Measurements from ENCODE around the gene LRRC52. TPM values are rescaled to one million over a fixed set of nuclear protein-coding genes. Genes with fewer than 3 reads are reported as not detected.
"Not testable (repeated sequence)": the region's sequence is repeated elsewhere in the genome, so short reads cannot be mapped to it uniquely, and the experiment has no call there.

Gene LRRC52
- polyA plus RNA-seq, 4 donors: 0.13 TPM; not detected in 3

DNA sequence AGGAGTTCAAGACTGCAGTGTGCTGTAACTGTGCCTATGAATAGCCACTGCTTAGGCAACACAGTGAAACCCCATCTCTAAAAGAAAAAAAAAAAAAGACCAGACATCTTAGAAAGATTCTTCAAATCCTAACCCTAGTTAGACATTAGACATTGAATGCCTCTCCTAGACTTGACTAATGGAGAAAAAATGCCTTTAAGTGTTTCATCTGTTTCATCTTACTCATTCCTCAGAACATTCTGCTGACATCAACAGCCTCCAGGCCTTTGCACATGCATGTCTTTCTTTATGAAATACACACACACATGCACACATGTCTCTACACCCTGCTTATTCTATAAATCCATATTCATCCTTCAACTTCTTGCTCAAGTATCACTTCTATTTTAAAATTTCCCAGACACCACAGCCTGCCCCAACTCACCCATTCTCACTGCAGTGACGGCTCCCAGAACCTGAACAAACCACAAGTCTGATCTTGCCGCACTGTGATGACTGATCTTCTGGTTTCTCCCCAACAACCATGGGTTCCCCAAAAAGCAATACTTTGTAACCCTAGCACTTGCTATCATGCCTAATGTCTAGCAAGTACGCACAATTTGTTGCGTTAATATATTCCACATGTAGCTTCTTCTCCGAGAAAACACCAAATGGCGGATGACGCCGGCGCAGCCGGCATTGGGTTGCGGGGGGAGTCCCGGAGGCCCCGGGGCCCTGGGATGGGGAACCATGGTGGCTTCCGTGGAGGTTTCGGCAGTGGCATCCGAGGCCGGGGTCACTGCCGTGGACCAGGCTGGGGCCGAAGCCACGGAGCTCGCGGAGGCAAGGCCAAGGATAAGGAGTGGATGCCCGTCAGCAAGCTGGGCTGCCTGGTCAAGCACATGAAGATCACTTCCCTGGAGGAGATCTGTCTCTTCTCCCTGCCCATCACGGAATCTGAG, 37.4 kb downstream of the LRRC52 start:
- no peak for DNase-seq (ENCODE audit: low read depth in 4 of 4, low spot score in 3 of 4)

DNA sequence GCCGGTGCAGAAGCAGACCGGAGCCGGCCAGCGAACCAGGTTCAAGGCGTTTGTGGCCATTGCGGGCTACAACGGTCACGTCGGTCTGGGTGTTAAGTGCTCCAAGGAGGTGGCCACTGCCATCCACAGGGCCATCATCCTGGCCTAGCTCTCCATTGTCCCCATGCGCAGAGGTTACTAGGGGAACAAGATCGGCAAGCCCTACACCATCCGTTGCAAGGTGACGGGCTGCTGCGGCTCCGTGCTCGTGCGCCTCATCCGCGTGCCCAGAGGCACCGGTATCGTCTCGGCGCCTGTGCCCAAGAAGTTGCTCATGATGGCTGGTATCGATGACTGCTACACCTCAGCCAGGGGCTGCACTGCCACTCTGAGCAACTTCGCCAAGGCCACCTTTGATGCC, 38.1 kb downstream of the LRRC52 start:
- no peak for DNase-seq (ENCODE audit: low read depth in 4 of 4, low spot score in 3 of 4)

DNA sequence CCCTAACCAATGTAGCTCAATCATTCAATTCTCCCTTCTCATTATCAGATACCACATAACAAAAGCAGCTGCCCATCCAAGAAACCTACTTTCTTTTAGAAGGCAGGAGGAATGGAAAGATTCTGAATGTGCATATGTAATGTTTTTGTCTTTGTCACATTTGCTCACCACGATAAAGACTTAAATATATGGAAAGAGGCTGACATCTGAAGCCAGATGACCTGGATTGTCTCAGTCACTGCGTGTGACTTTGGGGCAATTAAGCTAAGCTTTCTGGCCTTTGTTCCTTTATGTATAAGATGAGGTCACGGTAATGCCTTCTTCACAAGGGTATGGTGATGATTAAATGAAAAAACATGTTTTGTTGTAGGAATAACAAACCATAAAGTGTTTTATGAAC, 42.6 kb downstream of the LRRC52 start:
- DNase-seq (ENCODE audit: low read depth in 4 of 4, low spot score in 3 of 4): no peak

DNA sequence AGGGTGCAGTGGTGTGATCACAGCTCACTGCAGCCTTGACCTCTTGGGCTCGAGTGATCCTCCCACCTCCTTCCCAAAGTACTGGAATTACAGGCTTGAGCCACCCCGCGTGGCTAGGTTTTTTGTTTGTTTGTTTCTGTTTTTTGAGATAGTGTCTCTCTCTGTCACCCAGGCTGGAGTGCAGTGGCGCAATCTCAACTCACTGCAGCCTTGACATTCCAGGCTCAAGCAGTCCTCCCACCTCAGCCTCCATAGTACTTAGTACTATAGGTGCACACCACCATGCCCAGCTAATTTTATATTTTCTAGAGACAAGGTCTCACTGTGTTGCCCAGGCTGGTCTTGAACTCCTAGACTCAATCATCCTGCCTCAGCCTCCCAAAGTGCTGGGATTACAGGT, 47.6 kb downstream of the LRRC52 start:
- not testable (repeated sequence) for DNase-seq (ENCODE audit: low read depth in 4 of 4, low spot score in 3 of 4)

DNA sequence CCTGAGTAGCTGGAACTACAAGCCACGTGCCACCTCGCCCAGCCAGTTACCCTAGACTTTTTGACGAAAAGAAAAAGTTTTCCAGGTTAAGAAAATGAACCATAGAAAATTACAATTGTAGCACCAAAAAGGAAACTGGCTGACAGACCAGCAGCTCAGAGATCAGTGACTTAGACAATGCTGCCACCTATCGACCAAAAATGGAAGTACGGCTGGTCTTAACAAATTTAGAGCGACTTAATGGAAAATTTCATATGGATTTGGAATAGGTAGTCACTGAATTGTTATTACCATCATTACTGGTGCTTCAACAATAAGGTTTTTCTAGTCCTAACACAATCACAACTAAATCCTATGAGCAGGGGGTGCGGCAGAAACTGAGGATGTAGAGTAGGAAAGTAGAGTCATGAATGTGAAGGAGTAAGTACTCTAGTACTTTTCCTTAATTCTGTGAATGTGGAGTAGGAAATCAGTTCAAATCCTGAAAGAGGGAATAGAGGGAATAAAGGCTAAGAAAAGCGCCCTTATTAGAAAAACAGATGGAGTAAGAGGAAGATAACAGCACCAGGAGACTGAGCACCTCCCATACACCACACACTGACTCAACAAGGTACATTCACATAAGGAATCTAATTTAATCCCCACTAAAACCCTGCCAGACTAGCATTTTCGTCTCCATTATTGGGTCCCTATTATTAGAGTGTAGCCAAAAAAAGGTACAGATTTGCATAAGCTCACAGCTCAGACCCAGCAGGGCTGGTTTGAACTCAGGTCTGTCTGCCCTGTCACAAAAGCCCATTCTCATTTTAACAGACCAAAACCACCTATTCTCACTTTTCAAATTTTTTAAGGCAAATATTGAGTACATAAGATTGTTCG, 49.4 kb downstream of the LRRC52 start:
- peak; percentile 44 to 69 (median 52) for DNase-seq (ENCODE audit: low read depth in 4 of 4, low spot score in 3 of 4)

DNA sequence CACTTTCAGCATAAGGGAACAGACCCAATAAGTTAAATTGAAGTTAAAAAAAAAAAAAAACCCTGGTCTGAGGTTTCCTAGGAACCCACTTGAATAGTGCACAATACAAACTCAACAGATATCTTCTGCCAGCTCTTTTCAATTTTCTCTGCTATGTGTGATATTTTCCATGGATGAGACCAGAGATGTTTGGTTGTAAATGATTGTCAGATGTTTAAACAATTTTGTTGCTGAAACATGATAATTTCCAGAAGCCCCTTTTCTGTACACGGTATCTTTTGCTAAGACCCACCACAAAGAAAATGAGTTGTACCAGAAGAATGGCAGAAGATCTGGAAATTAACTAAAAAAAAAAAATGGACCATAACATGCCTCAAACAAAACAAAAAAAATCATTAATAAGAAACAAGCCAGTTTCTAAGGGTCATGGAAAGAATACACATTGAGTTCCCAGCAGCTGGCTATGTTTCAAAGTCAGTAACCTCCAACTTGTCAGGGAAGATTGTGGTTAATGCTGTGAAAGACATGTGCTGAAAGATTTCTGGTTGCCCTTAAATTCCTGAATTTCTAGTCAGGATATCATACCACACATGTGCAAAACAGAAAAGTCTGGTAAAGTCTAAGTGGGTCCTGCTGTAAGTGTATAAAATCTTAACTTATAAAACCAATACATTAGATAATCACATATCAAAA, 51.6 kb downstream of the LRRC52 start:
- no peak for DNase-seq (ENCODE audit: low read depth in 4 of 4, low spot score in 3 of 4)

DNA sequence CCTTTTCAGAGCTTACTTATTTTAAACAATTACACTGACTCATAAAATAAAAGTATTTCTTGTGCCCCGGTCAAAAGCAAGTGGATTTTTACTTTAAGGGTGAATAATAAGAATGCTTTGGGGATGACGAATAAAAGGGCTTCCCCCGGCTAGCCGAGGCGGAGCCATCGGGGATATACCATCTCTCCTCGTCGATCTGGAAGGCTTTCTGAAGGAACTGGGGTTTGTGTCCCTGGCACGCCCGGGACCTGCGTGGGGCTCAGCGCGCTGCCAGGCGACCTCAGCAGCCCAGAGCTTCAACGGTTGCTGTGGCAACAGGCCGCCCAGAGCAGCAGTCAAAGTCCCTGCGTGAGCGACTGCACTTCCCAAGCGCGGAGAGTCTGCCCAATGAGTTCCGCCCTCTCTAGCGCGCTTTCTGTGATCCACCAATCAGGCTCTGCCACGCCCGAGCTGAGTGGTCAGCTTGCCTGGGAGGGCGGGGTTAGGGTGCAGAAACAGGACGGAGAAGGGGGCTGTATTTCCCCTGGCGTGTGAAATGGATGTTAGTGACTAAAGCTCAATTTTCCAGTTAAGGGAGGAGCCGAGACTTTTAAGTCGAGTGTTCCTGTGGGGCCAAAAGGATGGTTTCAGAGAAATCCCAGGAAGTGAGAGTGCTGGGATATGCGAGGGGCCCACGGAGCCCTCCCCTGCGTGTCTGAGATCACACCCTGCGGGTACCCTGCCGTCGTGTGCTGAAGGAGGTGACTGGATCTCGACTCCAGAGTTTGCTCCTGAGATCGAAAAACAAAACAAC, 54.3 kb downstream of the LRRC52 start:
- DNase-seq (ENCODE audit: low read depth in 4 of 4, low spot score in 3 of 4): peak; percentile 94 to 96 (median 94)

DNA sequence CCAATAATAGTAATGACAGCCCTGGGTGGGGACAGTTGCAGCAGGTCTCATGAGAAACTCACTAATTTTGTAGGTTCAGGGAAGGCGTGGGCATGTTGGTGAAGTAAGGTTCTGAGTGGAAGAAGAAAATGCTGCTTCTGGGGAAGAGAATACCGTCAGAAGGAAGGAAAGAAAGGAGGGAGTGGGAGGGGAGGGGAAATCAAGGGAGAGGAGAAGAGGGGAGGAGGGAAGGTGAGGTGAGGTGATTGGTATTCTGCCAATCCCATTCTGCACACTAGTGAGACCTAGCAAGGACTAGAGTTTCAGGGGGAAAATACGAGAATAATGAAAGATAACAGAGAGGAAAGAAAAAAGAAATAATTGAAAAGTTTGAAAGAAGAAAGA, 54.9 kb downstream of the LRRC52 start:
- peak in 1 of 4 donors; percentile 10 for DNase-seq (ENCODE audit: low read depth in 4 of 4, low spot score in 3 of 4)

DNA sequence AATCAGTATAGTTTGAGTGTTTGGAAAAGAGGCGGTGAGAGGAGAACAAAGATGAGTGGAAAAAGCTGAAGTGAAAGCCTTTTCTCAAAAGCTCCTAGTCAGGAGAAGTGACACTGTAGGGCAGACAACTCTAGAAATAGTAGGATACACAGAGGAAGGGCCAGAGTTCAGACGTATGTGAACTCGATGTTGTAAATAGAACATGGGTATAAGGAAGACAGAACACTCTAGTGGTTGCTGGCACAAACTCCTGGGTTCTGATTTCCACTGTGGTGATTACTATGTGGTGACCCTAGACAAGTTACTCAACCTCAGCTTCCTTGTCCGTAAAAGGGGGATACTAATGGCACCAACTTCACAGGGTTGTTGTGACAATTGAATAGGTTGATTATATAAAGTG, 57.0 kb downstream of the LRRC52 start:
- DNase-seq (ENCODE audit: low read depth in 4 of 4, low spot score in 3 of 4): no peak

DNA sequence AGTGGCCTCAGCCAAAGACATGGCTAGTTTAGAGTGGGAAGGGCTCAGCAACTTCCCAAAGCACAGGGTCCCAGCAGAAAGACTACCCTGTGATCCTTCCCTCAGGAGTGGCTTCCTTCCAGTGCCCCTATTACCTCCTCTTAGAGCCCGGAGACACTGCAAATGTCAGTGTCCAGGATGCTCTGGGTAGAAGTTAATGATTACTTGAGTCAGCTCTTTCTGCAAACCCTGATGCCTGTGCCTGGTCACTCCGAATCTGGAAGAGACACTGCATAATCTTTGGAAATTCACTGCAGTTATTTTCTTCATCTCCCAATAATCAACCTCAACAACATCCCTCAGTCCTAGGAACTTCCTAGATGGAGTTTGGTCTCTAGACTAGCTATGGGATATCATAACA, 60.0 kb downstream of the LRRC52 start:
- DNase-seq (ENCODE audit: low read depth in 4 of 4, low spot score in 3 of 4): no peak

DNA sequence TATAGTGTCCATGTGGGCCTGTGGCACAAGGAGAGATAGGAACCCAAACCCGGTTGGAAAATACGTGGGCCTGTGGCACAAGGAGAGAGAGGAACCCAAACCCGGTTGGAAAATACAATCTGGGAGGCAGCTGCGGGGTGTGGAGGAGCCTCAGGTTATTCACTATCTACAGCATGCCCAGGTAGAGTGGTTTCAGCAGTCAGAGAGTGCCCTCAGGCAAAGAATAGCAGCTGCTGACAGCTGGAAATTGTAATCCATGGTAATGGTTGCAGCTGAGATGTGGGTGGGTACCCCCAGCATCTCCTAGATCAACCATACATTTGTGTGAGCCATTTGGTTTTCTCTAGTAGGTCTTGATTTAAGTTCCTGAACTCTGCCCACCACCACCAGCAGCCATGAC, 61.4 kb downstream of the LRRC52 start:
- DNase-seq (ENCODE audit: low read depth in 4 of 4, low spot score in 3 of 4): no peak

DNA sequence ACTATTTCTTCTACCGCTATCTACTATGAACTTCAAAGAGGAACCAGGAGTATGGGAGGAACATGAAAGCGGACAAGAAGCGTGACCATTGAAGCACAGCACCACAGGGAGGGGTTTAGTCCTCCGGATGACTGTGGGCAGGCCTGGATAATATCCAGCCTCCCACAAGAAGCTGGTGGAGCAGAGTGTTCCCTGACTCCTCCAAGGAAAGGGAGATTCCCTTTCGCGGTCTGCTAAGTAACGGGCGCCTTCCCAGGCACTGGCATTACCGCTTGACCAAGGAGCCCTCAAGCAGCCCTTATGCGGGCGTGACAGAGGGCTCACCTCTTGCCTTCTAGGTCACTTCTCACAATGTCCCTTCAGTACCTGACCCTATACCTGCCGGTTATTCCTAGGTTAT, 62.9 kb downstream of the LRRC52 start:
- DNase-seq (ENCODE audit: low read depth in 4 of 4, low spot score in 3 of 4): not testable (repeated sequence)

DNA sequence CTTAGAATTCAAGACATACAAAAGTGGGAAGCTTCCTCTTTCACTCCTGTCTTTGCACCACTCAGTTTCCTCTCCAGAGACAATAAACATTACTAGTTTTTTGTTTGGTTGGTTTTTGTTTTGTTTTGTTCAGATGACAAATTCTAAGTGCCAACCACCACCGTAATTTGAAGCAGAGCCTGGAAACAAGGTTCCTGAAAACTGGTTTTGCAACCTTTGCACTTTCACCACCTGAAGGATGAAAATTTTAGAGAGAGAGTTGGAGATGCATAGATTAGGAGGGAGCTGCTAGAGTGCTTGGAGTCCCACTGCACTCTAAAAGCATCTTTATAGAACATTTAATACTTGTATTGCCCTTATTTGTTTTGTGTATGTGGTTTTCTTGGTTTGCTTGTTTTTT, 67.1 kb downstream of the LRRC52 start:
- no peak for DNase-seq (ENCODE audit: low read depth in 4 of 4, low spot score in 3 of 4)

DNA sequence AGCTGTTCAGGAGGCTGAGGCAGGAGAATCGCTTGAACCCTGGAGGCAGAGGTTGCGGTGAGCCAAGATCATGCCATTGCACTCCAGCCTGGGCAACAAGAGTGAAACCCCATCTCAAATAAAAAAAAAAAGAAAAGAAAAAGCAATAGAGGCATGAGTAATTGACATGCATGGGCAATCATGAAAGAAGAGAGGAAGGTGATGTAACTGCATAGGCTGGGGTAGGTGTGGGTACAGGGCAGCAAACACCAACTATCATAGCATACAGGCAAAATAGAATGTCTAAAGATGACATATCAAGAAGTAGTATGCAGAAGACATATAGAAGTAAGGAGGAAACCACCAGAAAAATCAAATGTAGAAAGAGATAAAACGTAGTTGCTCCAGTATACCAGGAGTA, 68.3 kb downstream of the LRRC52 start:
- no peak for DNase-seq (ENCODE audit: low read depth in 4 of 4, low spot score in 3 of 4)

Other genes with a start within 250 kb of the LRRC52 start
- gene LMX1A, start 187.3 kb upstream of the LRRC52 start, polyA plus RNA-seq (ENCODE audit: insufficient read length in 4 of 4): under 1 TPM in 1 of 4 donors, not detected in 3; 0.90 TPM
- 1 to 10 TPM; 1.4 to 7.0 (median 2.6) TPM for gene RXRG, start 98.9 kb upstream of the LRRC52 start, polyA plus RNA-seq (ENCODE audit: insufficient read length in 4 of 4)
- gene MGST3, start 87.2 kb downstream of the LRRC52 start, polyA plus RNA-seq (ENCODE audit: insufficient read length in 4 of 4): 100 to 1,000 TPM; 125 to 203 (median 192) TPM
- 100 to 1,000 TPM in 3 of 4 donors, 10 to 100 TPM in 1; 73.9 to 134 (median 108) TPM for gene ALDH9A1, start 154.6 kb downstream of the LRRC52 start, polyA plus RNA-seq (ENCODE audit: insufficient read length in 4 of 4)
- 100 to 1,000 TPM; 104 to 192 (median 160) TPM for gene TMCO1, start 224.9 kb downstream of the LRRC52 start, polyA plus RNA-seq (ENCODE audit: insufficient read length in 4 of 4)